Temporal lobe (tissue), 2 donors: Measurements from ENCODE around the gene FLVCR2. TPM values are rescaled to one million over a fixed set of nuclear protein-coding genes. Genes with fewer than 3 reads are reported as not detected.

Experiments
- small RNA-seq: library from RNA; depleted of rRNA; stranded (forward); fragments of <200 nt; gene quantifications from one replicate; pipeline ENCODE3, GENCODE V24; 2014; ENCODE audit warnings: low replicate concordance
- total RNA-seq: library from RNA; depleted of rRNA; stranded (reverse); fragments of >200 nt; gene quantifications from one replicate; pipeline ENCODE4 v1.2.3, GENCODE V29; 2014

Gene FLVCR2
- total RNA-seq, 1 donor from 2014 or later = 1.7 TPM

Small RNA genes within 50 kb of the gene (small RNA-seq; reads per million reads assigned to genes)
- gene RNA5SP387 = not detected

Other genes with a start within 250 kb of the FLVCR2 start
- gene JDP2, start 150.6 kb upstream of the FLVCR2 start, total RNA-seq = 3.2 TPM
- not detected for gene BATF, start 56.2 kb upstream of the FLVCR2 start, total RNA-seq
- gene ERG28, start 82.3 kb downstream of the FLVCR2 start, total RNA-seq = 4.7 TPM
- gene TTLL5, start 82.6 kb downstream of the FLVCR2 start, total RNA-seq = 25.6 TPM